ENCODE results near the gene DOC2B.
A peak's percentile ranks its signal among the peaks of the same experiment; 100 is the strongest.
"Not testable (repeated sequence)": the region's sequence is repeated elsewhere in the genome, so short reads cannot be mapped to it uniquely, and the experiment has no call there.

DOC2B gene
- total RNA-seq: 0 to 3.0 (median 0.04) reads per million in 17 experiments

DNA sequence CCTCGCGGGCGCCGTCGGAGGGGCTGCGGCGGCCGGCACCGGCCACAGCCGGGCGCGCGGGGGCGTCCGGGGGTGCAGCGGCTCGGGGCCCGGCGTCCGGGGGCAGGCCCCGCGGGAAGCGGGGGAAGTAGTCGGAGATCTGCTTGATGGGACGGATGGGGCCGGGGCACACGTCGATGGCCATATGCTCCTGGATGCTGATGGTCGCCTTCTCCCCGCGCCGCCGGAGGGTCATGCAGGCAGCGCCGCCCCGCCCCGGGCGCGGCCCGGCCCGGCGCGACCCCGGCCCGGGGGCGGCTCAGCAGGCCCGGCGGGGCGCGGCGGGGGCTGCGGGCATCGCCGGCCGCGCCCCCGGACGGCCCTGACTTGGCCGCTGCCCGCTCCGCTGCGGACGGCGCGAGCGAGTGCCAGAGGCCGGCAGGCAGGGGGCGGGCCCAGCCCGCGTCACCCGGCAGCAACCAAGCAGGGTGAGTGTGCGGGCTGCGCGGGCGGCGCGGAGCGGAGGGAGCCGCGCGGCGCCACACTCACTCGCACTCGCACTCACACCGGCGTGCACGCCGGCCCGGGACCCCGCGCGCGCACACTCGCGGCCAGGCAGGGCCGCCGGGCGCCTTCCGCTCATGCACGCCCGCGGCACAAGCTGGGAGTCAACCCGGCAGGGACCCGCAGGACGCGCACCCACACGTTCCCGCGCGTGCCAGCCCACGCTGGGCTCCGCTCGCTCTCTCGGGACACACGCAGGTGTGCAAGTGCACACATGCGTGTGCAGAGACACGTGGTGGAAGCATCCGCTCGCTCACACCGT lies at the start of gene DOC2B:
Gene DOC2B, minus strand, starts transcription at position 406 of the 805 bp plus-strand sequence. Its CDS starts 171 bp downstream, at position 235.
- peak; percentile 30 to 80 (median 56) for DNase-seq

DNA sequence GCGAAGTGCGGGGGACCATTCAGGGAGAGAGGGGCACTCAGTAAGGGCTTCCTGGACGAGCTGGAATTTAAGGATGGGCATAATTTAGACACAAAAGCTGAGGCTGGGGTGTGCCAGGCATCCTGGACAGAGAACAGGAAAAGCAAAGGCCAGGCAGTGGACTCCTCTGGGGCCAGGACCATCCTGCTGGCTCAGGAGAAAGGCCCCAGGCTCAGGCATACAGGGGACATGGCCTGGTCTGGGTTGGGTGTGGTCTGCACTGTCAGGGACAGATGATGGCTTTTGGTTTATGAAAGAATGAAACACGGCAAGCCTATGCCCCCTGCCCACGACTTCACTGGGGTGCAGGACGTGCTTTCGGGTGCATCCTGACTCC lies 48.9 kb upstream of the DOC2B start:
- no peak for DNase-seq

DNA sequence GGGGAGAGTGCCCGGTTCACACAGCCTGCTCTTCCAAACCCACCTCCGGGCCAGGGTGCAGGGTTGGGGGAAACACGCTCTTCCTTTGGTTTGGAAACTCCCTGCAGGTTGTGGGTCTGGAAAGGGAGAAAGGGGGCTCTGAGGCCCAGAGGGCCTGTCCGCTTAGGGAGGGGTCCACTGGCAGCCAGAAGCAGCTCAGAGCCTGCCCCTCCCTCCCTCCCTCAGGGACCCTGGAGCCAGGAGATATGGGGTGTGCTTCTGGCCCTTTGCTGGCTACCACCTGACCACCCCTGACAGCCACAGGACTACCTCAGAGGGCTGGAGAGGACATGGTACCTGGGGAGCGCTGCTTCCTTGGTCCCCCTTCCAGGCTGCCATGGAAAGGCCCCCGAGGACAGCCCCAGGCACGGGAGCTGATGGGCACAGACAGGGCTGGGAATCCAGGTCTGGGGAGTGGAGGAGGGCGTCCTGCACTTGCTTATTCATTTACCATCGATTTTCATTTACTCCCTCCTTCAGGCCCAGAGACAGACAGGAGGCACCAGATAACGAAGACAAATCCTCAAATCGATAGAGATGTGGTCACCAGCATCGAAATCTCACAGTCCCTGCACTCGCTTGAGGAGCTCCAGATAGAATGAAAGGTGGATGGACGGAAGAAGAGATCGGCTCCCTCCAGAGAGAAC lies 48.4 kb upstream of the DOC2B start:
- DNase-seq: no peak

DNA sequence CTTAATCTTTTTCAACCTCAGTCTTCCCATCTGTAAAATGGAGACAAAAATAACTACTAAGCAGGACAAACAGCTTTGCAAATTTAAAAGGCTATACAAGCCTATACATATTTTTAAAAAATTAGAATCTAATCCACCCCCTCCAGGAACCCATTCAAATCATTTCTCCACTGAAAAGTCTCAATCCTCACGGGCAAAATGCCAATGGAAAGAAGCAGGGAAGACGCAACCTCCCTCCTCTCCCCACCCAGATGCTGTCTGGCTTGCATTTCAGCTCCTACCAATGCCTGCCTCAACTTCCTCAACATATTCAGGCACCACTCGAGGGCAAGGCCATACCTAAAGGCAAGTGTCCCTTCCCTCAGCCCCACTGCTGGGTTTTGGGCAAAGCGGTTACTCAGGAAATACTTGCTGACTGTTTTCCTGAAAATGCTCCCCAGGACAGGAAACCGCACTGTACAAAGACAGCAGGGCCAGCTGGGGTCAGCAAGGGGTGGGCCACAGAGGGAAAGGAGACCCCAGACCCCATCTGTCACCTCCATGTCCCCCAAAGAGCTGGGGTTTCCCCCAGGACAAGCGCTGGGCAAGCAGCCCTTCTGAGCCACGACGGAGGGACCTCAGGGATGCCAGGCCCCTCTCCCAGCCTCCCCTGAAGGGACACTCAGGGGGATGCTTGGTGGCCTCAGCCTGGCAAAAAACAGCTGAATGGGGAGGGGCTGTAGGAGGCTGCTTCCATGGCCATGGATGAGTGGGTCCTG lies 47.7 kb upstream of the DOC2B start:
- no peak for DNase-seq

DNA sequence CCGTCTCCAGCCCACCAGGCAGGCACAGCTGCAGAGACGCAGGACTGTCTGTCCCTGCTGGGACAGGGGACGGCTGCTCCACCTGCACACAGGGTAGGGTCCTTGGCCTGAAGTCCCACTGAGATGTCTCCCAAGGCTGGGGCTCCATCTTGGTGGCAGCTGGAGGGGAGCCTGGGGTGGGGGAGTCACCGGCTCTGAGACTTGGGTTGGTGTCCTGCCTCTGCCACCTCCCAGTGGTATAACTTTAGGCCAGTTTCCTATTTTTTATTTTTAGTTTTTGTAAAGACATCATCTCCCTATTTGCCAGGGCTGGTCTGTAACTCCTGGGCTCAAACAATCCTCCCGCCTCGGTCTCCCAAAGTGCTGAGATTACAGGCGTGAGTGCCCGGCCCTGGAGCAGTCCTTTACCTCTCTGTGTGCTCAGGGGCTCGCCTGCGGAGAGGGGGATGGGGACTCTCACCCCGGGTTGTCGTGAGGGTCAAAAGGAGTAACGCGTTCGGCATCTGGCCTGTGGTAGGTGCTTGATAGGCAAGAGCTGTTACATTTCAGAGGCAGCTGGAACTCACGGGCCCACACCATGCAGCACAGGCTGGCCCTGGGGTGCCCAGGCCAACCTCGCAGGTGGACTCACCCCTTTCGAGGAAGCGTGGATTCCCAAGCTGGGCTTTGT lies 46.6 kb upstream of the DOC2B start:
- DNase-seq: no peak

DNA sequence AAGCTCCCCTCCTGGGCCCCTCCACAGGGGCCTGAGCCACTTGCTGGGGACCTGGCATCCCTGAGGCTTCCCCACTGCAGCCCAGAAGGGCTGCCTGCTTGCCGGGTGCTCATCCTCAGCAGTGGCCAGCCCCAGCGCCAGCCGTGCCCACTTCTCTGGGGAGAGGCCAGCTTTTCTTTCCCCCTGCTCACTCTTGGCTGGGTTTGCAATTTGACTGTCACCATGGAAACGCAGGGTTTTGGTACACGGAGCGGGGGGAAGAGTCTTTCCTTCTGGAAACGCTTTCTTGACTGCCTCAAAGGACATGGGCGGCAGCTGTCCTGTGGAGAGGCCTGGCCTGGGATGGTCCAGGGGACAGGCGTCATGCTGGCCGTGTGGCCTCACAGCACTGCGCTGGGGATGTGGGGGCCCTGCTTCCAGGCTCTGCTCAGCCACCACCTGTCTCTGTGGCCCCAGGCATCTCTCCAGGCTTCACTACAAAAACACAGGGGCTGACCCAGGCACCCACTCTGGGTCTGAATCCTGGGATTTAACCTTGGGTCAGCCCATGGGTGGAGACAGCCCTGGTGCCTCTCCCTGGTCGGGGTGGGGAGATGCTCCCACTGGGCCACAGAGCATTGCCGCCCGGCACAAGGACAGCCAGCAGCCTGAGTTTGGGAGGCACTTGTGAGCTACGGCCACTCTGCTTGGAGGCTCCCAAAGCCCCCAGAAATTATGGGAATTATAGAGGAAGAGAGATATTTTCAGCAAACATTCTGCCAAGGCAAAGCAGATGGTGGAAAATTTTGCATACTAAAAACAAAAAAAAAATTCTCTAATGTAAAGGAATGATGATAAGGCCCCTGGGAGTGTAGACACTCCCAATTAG lies 45.9 kb upstream of the DOC2B start:
- no peak for DNase-seq

DNA sequence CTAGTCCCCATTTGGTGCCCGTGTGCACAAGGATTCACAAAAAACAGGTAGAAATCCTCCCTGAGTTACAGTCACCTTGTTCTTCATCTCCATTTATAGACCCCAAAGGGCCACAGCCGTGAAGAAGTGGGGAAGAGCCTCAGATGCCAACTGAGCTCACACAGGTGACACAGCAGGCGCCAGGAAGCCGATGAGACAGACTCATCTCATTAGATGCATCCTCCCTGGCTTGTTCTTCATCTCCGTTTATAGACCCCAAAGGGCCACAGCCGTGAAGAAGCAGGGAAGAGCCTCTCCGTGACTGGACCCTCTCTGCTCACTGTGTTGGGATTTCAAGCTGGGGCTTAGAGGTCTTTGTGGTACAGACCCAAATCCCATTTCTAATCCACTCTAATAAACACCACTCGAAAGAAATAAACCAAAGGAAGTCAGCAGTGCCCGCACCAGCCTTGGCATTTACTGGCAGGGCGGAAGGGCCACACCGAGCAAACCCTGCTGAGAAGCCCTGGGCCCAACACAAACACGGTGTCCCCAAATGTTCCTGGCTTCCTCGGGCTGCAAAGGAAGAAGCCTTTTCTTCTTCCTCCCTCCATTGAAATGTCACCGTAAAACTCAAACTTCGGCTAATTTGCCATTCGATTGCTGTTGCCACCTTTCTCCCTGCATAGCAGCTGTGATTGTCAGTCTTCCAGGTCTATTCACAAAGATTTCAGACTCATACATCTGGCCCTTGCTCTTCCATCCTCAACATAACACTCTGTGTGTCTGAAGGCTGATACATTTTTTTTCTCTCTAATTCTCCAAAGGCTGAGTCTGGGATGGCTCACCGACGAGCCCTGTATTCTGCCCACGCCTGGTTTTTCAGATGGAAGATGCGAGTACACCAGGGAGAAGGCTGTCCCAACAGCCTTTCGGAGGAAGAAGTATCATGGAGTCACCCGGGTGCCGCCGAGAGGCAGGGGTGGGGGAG lies 44.9 kb upstream of the DOC2B start:
- DNase-seq: no peak

DNA sequence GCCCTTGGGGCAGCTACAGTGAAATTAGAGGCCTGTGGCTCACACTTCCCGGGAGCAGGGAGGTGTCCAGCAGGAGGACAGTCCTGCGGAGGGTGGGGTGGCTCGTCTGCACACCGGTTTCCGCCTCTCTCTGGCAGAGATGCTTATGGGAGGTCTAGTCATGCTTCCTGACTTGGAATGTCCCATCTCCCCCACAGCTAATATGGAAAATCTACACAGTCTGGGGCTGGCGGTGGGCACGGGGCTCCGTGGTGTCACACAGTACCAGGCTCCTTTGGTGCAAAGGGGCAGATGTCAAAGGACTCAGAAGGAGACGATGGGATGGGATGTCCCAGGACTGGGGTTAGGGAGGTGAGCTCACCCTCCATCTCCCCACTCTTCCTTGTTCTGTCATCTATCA lies 44.1 kb upstream of the DOC2B start:
- DNase-seq: no peak

DNA sequence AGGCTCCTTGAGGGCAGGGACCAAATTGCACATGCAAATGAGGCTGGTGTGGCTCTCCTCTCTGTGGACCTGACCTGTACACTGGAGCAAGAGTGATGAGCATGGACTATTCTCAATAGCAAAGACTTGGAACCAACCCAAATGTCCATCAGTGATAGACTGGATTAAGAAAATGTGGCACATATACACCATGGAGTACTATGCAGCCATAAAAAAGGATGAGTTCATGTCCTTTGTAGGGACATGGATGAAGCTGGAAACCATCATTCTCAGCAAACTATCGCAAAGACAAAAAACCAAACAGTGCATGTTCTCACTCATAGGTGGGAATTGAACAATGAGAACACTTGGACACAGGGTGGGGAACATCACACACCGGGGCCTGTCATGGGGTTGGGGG lies 43.1 kb upstream of the DOC2B start:
- not testable (repeated sequence) for DNase-seq

DNA sequence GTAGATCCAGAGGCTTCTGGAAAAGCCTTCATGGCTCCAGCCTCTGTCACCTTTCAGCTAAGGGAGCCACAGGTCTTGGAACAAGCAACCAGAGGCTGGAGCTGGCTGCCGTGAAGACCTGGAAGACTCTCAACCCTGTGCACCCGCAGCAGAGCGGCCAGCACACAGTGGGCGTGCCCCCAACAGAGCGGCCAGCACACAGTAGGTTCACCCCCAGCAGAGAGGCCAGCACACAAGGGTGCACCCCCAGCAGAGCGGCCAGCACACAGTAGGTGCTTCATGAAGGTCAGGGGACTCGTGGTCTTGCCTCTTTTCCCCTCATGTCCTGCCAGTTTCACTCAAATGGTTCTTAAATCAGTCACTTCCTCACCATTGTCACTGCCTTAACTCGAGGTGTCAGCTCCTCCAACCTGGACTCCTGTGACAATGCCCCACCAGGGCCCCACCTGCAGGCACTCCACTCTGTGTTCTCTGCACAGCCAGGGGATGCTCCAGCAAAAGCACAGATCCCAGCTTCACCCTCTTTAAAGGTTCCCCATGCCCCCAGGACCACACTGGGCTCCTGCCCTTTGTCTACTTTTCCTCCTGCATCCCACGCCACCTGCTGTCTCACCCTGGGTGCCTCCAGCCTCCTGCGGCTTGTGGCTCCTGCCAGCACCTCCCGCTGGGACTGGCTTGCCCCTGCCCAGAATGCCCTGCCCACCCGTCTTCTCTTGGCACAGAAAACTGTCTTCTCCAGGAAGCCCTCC lies 42.4 kb upstream of the DOC2B start:
- no peak for DNase-seq

DNA sequence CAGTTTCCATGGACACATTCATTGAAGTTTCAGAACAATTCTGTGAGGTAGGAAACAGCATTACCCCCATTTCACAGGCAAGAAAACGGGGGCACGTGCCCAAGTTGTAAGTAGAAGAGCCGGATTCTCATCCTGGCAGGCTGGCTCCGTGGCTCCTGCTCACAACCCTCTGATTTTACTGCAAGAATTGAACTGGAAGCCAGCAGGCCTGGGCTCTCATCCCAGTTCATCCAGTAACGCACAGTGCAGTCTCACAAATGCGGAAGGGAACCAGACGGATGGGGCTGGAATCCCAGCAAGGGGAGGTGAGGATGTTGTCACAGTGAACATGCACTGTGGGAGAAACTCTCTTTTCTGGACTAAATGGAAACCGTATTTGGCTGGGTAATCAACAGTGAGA lies 40.7 kb upstream of the DOC2B start:
- DNase-seq: no peak

DNA sequence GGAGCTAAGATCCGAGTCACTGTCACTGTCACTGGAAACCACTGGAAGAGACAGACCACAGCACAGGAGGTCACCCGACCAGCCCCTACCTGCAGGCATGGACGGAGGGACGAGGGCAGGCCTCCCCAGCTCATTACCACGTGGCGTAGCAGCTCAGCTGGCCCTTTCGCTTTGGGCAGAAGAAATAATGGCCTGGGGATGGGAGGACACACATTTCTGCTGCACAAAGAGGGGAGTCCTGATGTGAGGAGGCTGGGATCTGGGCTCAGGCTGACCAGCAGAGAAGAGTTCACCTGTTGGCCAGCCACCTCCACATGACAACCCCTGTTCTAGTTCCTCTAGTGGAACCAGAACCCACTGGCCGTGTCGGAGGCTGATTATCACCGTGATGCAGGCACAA lies 38.2 kb upstream of the DOC2B start:
- DNase-seq: no peak

DNA sequence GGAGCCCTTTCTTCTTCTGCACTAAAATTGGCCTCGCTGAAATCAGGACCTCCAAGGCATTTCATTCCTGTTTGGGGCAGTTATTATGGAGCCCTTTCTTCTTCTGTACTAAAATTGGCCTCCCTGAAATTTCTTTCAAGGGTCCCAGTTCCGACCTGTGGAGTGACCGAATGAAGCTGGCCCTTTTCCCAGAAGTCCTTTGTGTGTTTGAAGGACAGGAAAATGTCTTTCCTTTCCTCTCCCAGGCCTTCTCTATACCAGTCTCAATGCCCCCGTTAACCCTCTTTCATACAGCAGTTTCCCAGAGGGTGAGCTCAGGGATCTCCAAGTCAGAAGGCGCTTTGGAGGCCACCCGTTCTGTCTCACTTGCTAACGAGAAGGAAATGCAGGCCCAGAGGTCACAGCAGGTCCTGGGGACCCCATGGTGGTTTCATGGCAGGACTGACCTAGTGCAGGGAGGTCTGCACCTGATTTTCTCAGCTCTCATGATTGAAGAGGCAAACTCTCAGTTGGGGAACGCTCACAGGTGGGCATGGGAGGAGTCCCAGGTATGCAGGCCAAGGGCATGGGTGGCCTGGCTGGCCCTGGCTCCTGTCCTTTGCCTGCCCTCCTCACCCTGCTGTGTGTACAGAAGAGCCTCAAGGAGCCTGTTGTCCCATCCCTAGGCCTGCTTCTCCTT lies 37.1 kb upstream of the DOC2B start:
- no peak for DNase-seq

DNA sequence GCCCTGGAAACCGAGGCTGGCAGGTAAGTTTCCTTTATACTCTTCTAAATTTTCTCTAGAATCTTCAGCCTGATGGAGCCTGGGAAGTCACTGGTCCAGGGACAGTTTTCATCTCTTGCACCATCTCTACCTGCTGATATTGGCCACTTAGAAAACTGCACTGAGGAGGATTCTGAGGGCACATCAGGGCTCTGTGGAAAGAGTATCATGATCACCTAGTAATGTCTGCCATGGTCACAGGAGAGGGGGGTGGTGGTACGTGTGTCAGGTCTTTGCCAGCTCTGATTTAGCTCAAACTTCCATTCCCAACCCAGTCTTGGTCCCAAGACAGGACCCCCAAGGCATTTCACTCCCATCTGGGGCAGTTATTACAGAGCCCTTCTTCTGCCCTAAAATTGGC lies 35.2 kb upstream of the DOC2B start:
- no peak for DNase-seq

DNA sequence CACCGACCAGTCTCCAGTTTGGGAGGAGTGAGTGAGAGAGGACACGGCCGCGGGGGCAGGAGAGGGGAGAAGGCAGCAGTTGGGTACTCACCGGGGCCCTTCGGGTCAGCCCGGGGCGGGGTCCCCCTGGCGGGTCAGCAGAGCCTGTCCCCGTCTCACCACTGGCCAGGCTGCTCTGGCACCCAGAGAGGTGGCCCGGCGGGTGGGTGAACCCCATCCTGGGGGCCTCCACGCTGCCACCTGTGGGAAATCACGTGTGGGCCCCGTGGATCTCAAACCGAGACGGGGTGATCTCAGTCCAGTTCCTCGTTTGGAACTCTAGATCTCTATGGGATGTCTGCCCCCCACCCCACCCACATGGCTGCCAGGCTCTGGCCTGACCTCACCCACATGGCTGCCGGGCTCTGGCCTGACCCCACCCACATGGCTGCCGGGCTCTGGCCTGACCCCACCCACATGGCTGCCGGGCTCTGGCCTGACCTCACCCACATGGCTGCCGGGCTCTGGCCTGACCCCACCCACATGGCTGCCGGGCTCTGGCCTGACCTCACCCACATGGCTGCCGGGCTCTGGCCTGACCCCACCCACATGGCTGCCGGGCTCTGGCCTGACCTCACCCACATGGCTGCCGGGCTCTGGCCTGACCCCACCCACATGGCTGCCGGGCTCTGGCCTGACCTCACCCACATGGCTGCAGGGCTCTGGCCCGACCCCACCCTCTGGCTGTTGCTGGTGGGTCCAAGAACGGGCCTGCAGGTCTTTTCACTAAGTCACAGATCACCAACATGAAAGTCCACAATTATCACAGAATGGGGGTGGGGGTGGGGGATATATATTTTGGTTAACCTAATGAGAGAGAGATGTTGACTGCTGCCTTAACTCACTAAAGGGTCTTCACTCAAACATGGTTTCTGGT lies 34.4 kb upstream of the DOC2B start:
- DNase-seq: peak; percentile 17 to 74 (median 35)

DNA sequence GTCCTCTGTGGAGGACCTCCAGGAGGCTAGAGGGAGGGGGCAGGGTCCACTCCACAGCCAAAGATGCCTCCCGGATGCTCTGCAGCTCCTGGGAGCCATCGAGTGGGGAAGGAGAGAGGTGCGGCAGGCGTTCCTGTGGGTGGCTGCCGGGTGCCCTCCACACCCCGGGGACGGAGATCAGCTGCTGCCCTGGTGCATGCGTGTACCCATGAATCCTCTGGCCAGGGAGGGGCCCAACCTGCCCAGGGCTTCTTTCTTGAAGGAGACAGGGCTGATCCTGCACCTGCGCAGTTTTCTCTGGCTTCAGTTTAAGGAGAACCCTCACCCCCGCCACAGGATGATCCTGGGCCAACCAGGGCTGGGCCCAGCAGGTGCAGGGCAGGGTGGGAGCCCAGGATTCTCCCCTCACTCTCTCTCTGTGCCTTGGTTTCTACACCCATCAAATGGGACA lies 33.5 kb upstream of the DOC2B start:
- no peak for DNase-seq

DNA sequence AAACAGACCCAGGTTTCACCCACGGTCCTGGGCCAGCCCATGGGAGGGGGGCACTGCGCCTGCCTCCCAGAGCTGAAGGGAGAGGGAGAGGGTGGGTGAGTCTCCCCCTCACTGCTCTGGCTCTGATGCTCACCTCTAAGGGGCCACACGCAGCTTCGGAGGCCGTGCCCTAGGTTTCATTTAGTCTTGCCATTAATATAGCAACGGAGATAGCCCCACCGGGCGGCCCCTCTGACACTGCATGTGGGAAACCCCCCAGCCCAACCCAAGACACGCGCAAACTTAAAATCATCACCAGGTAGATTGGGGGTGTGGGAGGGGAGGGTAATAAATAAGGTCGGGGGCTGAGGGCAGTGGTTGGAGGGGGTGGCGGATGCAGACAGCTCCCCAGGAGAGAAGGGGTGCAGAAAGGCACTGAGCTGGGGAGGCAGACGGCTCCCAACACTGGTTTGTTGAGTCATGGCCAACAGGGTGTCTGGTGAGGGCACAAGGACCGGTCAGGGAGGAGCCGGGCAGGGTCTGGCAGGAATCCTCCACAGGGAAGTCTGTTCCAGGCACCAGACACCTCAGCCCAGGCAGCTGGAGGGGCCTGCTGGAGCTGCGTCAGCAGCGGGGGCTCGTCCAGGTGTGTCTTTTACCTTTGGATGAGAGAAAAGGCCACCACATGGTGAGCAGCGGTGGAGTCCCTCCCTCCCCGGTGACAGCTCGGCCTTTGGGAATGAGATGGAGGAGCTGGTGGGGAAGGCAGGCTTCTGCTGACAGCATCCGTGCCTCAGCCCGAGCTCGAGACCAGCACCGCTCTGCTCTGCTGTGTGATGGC lies 32.0 kb upstream of the DOC2B start:
- DNase-seq: no peak

Data from suppressor macrophage (primary cell).